WTC11 (cell line): ENCODE measurements around the gene NELL1. TPM values are rescaled to one million over a fixed set of nuclear protein-coding genes. Genes with fewer than 3 reads are reported as not detected.
A peak's percentile ranks its signal among the peaks of the same experiment; 100 is the strongest.

Experiments used
- ATAC-seq: fragments of 200-7000 bp; cut with Tn5 transposase; 2 replicates; pipeline ENCODE4 v1.10.0; 2021; ENCODE audit warnings: mild to moderate bottlenecking, moderate library complexity
- CTCF ChIA-PET: fragments of 300-600 bp; sonication (Branson Sonifier 250); formaldehyde crosslinking; loops from one replicate; lab custom pipeline; 2021; ENCODE audit warnings: antibody characterized with exemption; lab: Charles Lee
- POLR2A ChIA-PET: fragments of 350-600 bp; sonication (Branson Sonifier 250); formaldehyde crosslinking; loops from one replicate; lab custom pipeline; 2021; ENCODE audit warnings: antibody characterized with exemption; lab: Charles Lee
- DNase-seq: peaks from one replicate; pipeline ENCODE4 v3.0.0; 2021; ENCODE audit warnings: low spot score
- H3K27ac Mint-ChIP-seq: 2 replicates; pipeline ENCODE4 v1.8.0; 2021; ENCODE audit warnings: mixed read lengths
- H3K27me3 Mint-ChIP-seq: 2 replicates; pipeline ENCODE4 v1.8.0; 2021; ENCODE audit warnings: low read depth, mild to moderate bottlenecking, moderate library complexity, mixed read lengths
- H3K36me3 Mint-ChIP-seq: 2 replicates; pipeline ENCODE4 v1.8.0; 2021; ENCODE audit warnings: mixed read lengths
- H3K4me1 Mint-ChIP-seq: 2 replicates; pipeline ENCODE4 v1.8.0; 2022; ENCODE audit warnings: mixed read lengths
- H3K4me3 Mint-ChIP-seq: 2 replicates; pipeline ENCODE4 v1.8.0; 2021; ENCODE audit warnings: mild to moderate bottlenecking, moderate library complexity, mixed read lengths
- H3K9me3 Mint-ChIP-seq: 2 replicates; pipeline ENCODE4 v1.8.0; 2021; ENCODE audit warnings: mixed read lengths
- AFF4 ChIP-seq: sonication (generic); formaldehyde crosslinking; IDR thresholded peaks from 2 replicates; pipeline ENCODE4 v1.8.1; 2023; ENCODE audit warnings: mild to moderate bottlenecking, missing genetic modification reagents, borderline replicate concordance
- ARID4B ChIP-seq: sonication (generic); formaldehyde crosslinking; IDR thresholded peaks from 2 replicates; pipeline ENCODE4 v1.8.0; 2023; ENCODE audit warnings: missing genetic modification reagents, mild to moderate bottlenecking, borderline replicate concordance
- ATF3 ChIP-seq: sonication (generic); formaldehyde crosslinking; conservative IDR thresholded peaks from 2 replicates; pipeline ENCODE4 v1.8.1; 2022; ENCODE audit warnings: mild to moderate bottlenecking, missing genetic modification reagents
- ATF6 ChIP-seq: sonication (generic); formaldehyde crosslinking; IDR thresholded peaks from 2 replicates; pipeline ENCODE4 v1.8.1; 2023; ENCODE audit warnings: mild to moderate bottlenecking, missing genetic modification reagents
- ELF4 ChIP-seq: sonication (generic); formaldehyde crosslinking; IDR thresholded peaks from 2 replicates; pipeline ENCODE4 v1.8.1; 2022; ENCODE audit warnings: low read depth, mild to moderate bottlenecking, moderate library complexity, missing genetic modification reagents
- EMX1 ChIP-seq: fragments of 250-450 bp; sonication (Bioruptor Pico); IDR thresholded peaks from 2 replicates; pipeline ENCODE4 v1.8.0; 2021; ENCODE audit warnings: mild to moderate bottlenecking
- ESRRA ChIP-seq: sonication (generic); formaldehyde crosslinking; IDR thresholded peaks from 2 replicates; pipeline ENCODE4 v1.8.1; 2022; ENCODE audit warnings: mild to moderate bottlenecking, missing genetic modification reagents, borderline replicate concordance
- ETV6 ChIP-seq: sonication (generic); formaldehyde crosslinking; IDR thresholded peaks from 2 replicates; pipeline ENCODE4 v1.8.1; 2022; ENCODE audit warnings: mild to moderate bottlenecking, missing genetic modification reagents
- FOXJ3 ChIP-seq: sonication (generic); formaldehyde crosslinking; IDR thresholded peaks from 2 replicates; pipeline ENCODE4 v1.9.0; 2021; ENCODE audit warnings: missing genetic modification reagents, mild to moderate bottlenecking, borderline replicate concordance
- GABPB1 ChIP-seq: sonication (generic); formaldehyde crosslinking; IDR thresholded peaks from 2 replicates; pipeline ENCODE4 v1.8.1; 2023; ENCODE audit warnings: mild to moderate bottlenecking, missing genetic modification reagents
- IRF1 ChIP-seq: sonication (generic); formaldehyde crosslinking; IDR thresholded peaks from 2 replicates; pipeline ENCODE4 v1.8.0; 2023; ENCODE audit warnings: missing genetic modification reagents
- IRF2 ChIP-seq: sonication (generic); formaldehyde crosslinking; IDR thresholded peaks from 2 replicates; pipeline ENCODE4 v1.8.0; 2022; ENCODE audit warnings: low read depth, missing genetic modification reagents, borderline replicate concordance
- JAZF1 ChIP-seq: fragments of 250-450 bp; sonication (Bioruptor Pico); IDR thresholded peaks from 2 replicates; pipeline ENCODE4 v1.9.0; 2021; ENCODE audit warnings: moderate library complexity, mild to moderate bottlenecking, inconsistent platforms
- KAT7 ChIP-seq: sonication (generic); formaldehyde crosslinking; IDR thresholded peaks from 2 replicates; pipeline ENCODE4 v1.8.1; 2023; ENCODE audit warnings: missing genetic modification reagents, mild to moderate bottlenecking, borderline replicate concordance
- MAX ChIP-seq: sonication (generic); formaldehyde crosslinking; IDR thresholded peaks from 2 replicates; pipeline ENCODE4 v1.8.0; 2022; ENCODE audit warnings: mild to moderate bottlenecking, missing genetic modification reagents
- MXD4 ChIP-seq: fragments of 250-450 bp; sonication (Bioruptor Pico); IDR thresholded peaks from 2 replicates; pipeline ENCODE4 v1.8.0; 2021; ENCODE audit warnings: mild to moderate bottlenecking, moderate library complexity, borderline replicate concordance
- NFYB ChIP-seq: sonication (generic); formaldehyde crosslinking; conservative IDR thresholded peaks from 2 replicates; pipeline ENCODE4 v1.8.0; 2022; ENCODE audit warnings: low read depth, missing genetic modification reagents
- OVOL2 ChIP-seq: fragments of 250-450 bp; sonication (Bioruptor Pico); IDR thresholded peaks from 2 replicates; pipeline ENCODE4 v1.9.0; 2021; ENCODE audit warnings: mild to moderate bottlenecking, borderline replicate concordance
- PREB ChIP-seq: sonication (generic); formaldehyde crosslinking; IDR thresholded peaks from 2 replicates; pipeline ENCODE4 v1.8.1; 2022; ENCODE audit warnings: mild to moderate bottlenecking, missing genetic modification reagents, moderate library complexity, borderline replicate concordance
- TEAD1 ChIP-seq: sonication (generic); formaldehyde crosslinking; IDR thresholded peaks from 2 replicates; pipeline ENCODE4 v1.8.0; 2022; ENCODE audit warnings: mild to moderate bottlenecking, missing genetic modification reagents
- USF1 ChIP-seq: sonication (generic); formaldehyde crosslinking; IDR thresholded peaks from 2 replicates; pipeline ENCODE4 v1.8.0; 2022; ENCODE audit warnings: mild to moderate bottlenecking, missing genetic modification reagents
- USF2 ChIP-seq: sonication (generic); formaldehyde crosslinking; IDR thresholded peaks from 2 replicates; pipeline ENCODE4 v1.8.1; 2023; ENCODE audit warnings: mild to moderate bottlenecking, missing genetic modification reagents, moderate library complexity
- ZNF219 ChIP-seq: sonication (generic); formaldehyde crosslinking; IDR thresholded peaks from 2 replicates; pipeline ENCODE4 v1.8.0; 2023; ENCODE audit warnings: missing genetic modification reagents, mild to moderate bottlenecking, borderline replicate concordance
- total RNA-seq: library from RNA; stranded (reverse); gene quantifications from 3 replicates; pipeline ENCODE4 v1.2.3, GENCODE V29; 2021

NELL1 gene
- total RNA-seq, 1 experiment from 2014 or later: 1.8 TPM

GRCh38 chr11:21142007-21142406 is 472.6 kb downstream of the NELL1 start (continued):
- TF ChIP-seq ELF4 (CRISPR knock-in tag) (no peak), ESRRA (CRISPR knock-in tag) (no peak), EMX1 (CRISPR knock-in tag) (no peak), JAZF1 (CRISPR knock-in tag) (no peak), ZNF219 (CRISPR knock-in tag) (no peak), TEAD1 (CRISPR knock-in tag) (no peak), MAX (no peak), NFYB (no peak), OVOL2 (CRISPR knock-in tag) (no peak), AFF4 (CRISPR knock-in tag) (no peak), USF2 (no peak), ARID4B (CRISPR knock-in tag) (no peak), KAT7 (no peak), ATF3 (CRISPR knock-in tag) (no peak)
- TF ChIP-seq, all 79 proteins: peak for 0

- ATAC-seq (peak; percentile 27; the same call in 1 of the 2 replicates), DNase-seq (no peak)
- Mint-ChIP-seq H3K27me3 (no peaks in the 10 kb centered on the region; the same call in 1 of the 2 replicates), H3K9me3 (no peaks in the 10 kb centered on the region), H3K27ac (peak overlapping the region; percentile 71), H3K36me3 (no peaks in the 10 kb centered on the region), H3K4me3 (no peak overlapping the region), H3K4me1 (peaks cover 15% of the 10 kb centered on the region)
- CTCF ChIA-PET: interaction anchor here (1.0 to 1.2 kb wide), 2 partner anchors 111 to 367 kb away, joined by 3 to 5 read pairs; no protein-coding TSS in a partner anchor
- POLR2A ChIA-PET: no interaction called here
- TF ChIP-seq IRF2 (CRISPR knock-in tag): no peak
- TF ChIP-seq GABPB1 (CRISPR knock-in tag): no peak
- TF ChIP-seq ETV6 (CRISPR knock-in tag): no peak
- no peak for TF ChIP-seq FOXJ3 (CRISPR knock-in tag)
- TF ChIP-seq PREB: no peak
- no peak for TF ChIP-seq USF1 (CRISPR knock-in tag)
- TF ChIP-seq IRF1 (CRISPR knock-in tag): no peak
- TF ChIP-seq MXD4 (CRISPR knock-in tag): no peak
- no peak for TF ChIP-seq ATF6 (CRISPR knock-in tag)
Measured at GRCh38 chr11:21144531-21144930, 475.1 kb downstream of the NELL1 start.
